SIG-M5 treated with dmso at 0.1 percent for 504 hours (cell line): ENCODE results near the gene PRRC2B.
A peak's percentile ranks its signal among the peaks of the same experiment; 100 is the strongest.
"Not testable (repeated sequence)": the region's sequence is repeated elsewhere in the genome, so short reads cannot be mapped to it uniquely, and the experiment has no call there.

ENCODE experiments used
- DNase-seq: peaks from one replicate; lab custom pipeline; 2025; ENCODE audit not compliant: unreplicated experiment; lab: John Stamatoyannopoulos, UW

The PRRC2B gene

GRCh38 chr9:131528886-131529505 is 135.1 kb downstream of the PRRC2B start:
- no peak for DNase-seq

- DNase-seq: no peak
These were observed 136.0 kb downstream of the PRRC2B start for GRCh38 chr9:131529597-131530545.

GRCh38 chr9:131530546-131530919 is 136.6 kb downstream of the PRRC2B start:
- DNase-seq: peak; percentile 28

GRCh38 chr9:131530920-131531832 is 137.3 kb downstream of the PRRC2B start, which contains the start of gene UCK1:
TSS of gene UCK1 (minus strand) at chr9:131531263. CDS start at chr9:131531174, 89 bp downstream.
- DNase-seq: peak; percentile 59

- no peak for DNase-seq
These were observed 140.9 kb downstream of the PRRC2B start for GRCh38 chr9:131534721-131535237.

GRCh38 chr9:131537946-131538345 is 144.1 kb downstream of the PRRC2B start:
- DNase-seq: no peak

GRCh38 chr9:131539223-131539923 is 145.5 kb downstream of the PRRC2B start:
- no peak for DNase-seq

GRCh38 chr9:131543141-131543540 is 149.3 kb downstream of the PRRC2B start:
- no peak for DNase-seq

- DNase-seq: peak; percentile 15
These were observed 151.3 kb downstream of the PRRC2B start, which contains the start of gene PRRT1B for GRCh38 chr9:131545003-131545785. TSS of gene PRRT1B (plus strand) at chr9:131545523. CDS start at chr9:131545616, 93 bp downstream.

GRCh38 chr9:131545786-131546335 is 152.0 kb downstream of the PRRC2B start:
- DNase-seq: no peak

- DNase-seq: peak; percentile 15
These were observed 152.6 kb downstream of the PRRC2B start for GRCh38 chr9:131546336-131547084.

GRCh38 chr9:131549186-131549585 is 155.3 kb downstream of the PRRC2B start:
- not testable (repeated sequence) for DNase-seq
